GM12878 (cell line): ENCODE results near the gene IL36G. TPM values are rescaled to one million over a fixed set of nuclear protein-coding genes. Genes with fewer than 3 reads are reported as not detected.

Experiments
- ATAC-seq: fragments of 200-7000 bp; cut with Tn5 transposase; 3 replicates; pipeline ENCODE4 v1.9.1; 2020; ENCODE audit warnings: mild to moderate bottlenecking, moderate library complexity
- BruUV-seq: library from RNA; stranded (reverse); fragments of 400-500 nt; replicated peaks from 2 replicates; lab custom pipeline; 2021; lab: Mats Ljungman, UMichigan
- CTCF ChIA-PET: fragments of 300-600 bp; sonication (Branson Sonifier 250); formaldehyde crosslinking; extraction: SDS; loops from one replicate; lab custom pipeline; 2021; ENCODE audit warnings: inconsistent platforms; lab: Yijun Ruan, JAX
- POLR2A ChIA-PET: fragments of 350-600 bp; formaldehyde crosslinking; extraction: SDS; loops from one replicate; lab custom pipeline; 2021; ENCODE audit warnings: inconsistent platforms; lab: Charles Lee
- RAD21 ChIA-PET: fragments of 300-600 bp; sonication (Branson Sonifier 250); formaldehyde crosslinking; loops from one replicate; lab custom pipeline; 2023; ENCODE audit warnings: antibody characterized with exemption; ENCODE audit not compliant: unreplicated experiment; lab: Charles Lee
- SMC1A ChIA-PET: fragments of 300-600 bp; sonication (Branson Sonifier 250); formaldehyde crosslinking; loops from one replicate; lab custom pipeline; 2023; ENCODE audit not compliant: unreplicated experiment, uncharacterized antibody; lab: Charles Lee
- DNase-seq: peaks from one replicate; pipeline ENCODE4 v3.0.0-alpha.2; 2011; ENCODE audit warnings: low read depth, low spot score
- FAIRE-seq: peaks from 3 replicates; lab custom pipeline; 2011; peaks lifted over from hg19 to GRCh38; lab: Jason Lieb, UNC
- H2AFZ ChIP-seq: 2 replicates; pipeline ENCODE4 v1.6.0; 2011; ENCODE audit warnings: low read depth, low read length, control low read depth; ENCODE audit not compliant: control insufficient read depth
- H3K27ac ChIP-seq: 2 replicates; pipeline ENCODE4 v1.5.1; 2011; ENCODE audit warnings: control low read depth; ENCODE audit not compliant: control insufficient read depth, insufficient read depth
- H3K27me3 ChIP-seq, 2 experiments: replicated peaks in 1 of 2; 2 replicates each; pipeline versions ENCODE4 v1.6.0 to v1.6.1; 2011; ENCODE audit warnings: low read length in 1 of 2; ENCODE audit not compliant: control insufficient read depth in 2 of 2, insufficient read depth in 2 of 2
- H3K36me3 ChIP-seq, 2 experiments: 2 replicates each; pipeline ENCODE4 v1.5.1; 2011; ENCODE audit warnings: low read length in 1 of 2; ENCODE audit not compliant: control insufficient read depth in 2 of 2, insufficient read depth in 2 of 2
- H3K4me1 ChIP-seq: 2 replicates; pipeline ENCODE4 v1.6.1; 2011; ENCODE audit warnings: mild to moderate bottlenecking, low read length, moderate library complexity, mixed read lengths; ENCODE audit not compliant: control insufficient read depth, insufficient read depth
- H3K4me2 ChIP-seq: 2 replicates; pipeline ENCODE4 v1.6.0; 2011; ENCODE audit warnings: control low read depth; ENCODE audit not compliant: control insufficient read depth, insufficient read depth
- H3K4me3 ChIP-seq: fragments of 200-600 bp; sonication (generic); 2 replicates; pipeline ENCODE4 v1.5.1; 2016
- H3K79me2 ChIP-seq: 2 replicates; pipeline ENCODE4 v1.6.0; 2011; ENCODE audit warnings: low read length; ENCODE audit not compliant: control insufficient read depth, insufficient read depth
- H3K9ac ChIP-seq: 2 replicates; pipeline ENCODE4 v1.8.0; 2011; ENCODE audit warnings: low read length, control low read depth, mixed read lengths; ENCODE audit not compliant: control insufficient read depth, insufficient read depth
- H3K9me3 ChIP-seq: replicated peaks from 3 replicates; pipeline ENCODE4 v1.5.1; 2011; ENCODE audit warnings: mild to moderate bottlenecking, low read length; ENCODE audit not compliant: control insufficient read depth, insufficient read depth
- H4K20me1 ChIP-seq: 2 replicates; pipeline ENCODE4 v1.6.0; 2011; ENCODE audit not compliant: control insufficient read depth, insufficient read depth
- BCLAF1 ChIP-seq: fragments of 450-650 bp; IDR thresholded peaks from 2 replicates; pipeline ENCODE4 v1.6.1; 2017; ENCODE audit warnings: antibody characterized with exemption, mild to moderate bottlenecking, moderate library complexity
- CBX3 ChIP-seq: fragments of 200-600 bp; sonication (generic); IDR thresholded peaks from 2 replicates; pipeline ENCODE4 v1.6.1; 2016; ENCODE audit warnings: low read depth, borderline replicate concordance
- EGR1 ChIP-seq, 2 experiments: IDR thresholded peaks; 1 replicate in 1 of 2; 2 replicates in 1 of 2; pipeline ENCODE4 v1.6.1; 2011 to 2012; ENCODE audit warnings: low read depth in 2 of 2, low read length in 2 of 2, borderline replicate concordance in 1 of 2, mild to moderate bottlenecking in 1 of 2, moderate library complexity in 1 of 2
- FOS ChIP-seq: IDR thresholded peaks from 3 replicates; pipeline ENCODE4 v1.6.1; 2011; ENCODE audit warnings: borderline replicate concordance; ENCODE audit not compliant: insufficient read length; ENCODE audit errors: extremely low read depth
- HCFC1 ChIP-seq: fragments of 150-350 bp; IDR thresholded peaks from 2 replicates; pipeline ENCODE4 v1.6.1; 2014; ENCODE audit warnings: low read length
- PAX5 ChIP-seq: IDR thresholded peaks from 2 replicates; pipeline ENCODE4 v1.6.1; 2011; ENCODE audit warnings: low read depth, low read length, borderline replicate concordance
- PAX8 ChIP-seq: fragments of 450-650 bp; IDR thresholded peaks from 2 replicates; pipeline ENCODE4 v1.6.1; 2017; ENCODE audit warnings: mild to moderate bottlenecking, moderate library complexity
- POLR2AphosphoS2 ChIP-seq: IDR thresholded peaks from 2 replicates; pipeline ENCODE4 v1.6.1; 2011; ENCODE audit warnings: low read depth, mild to moderate bottlenecking, low read length, improper control_type of control experiment, moderate library complexity
- TCF7 ChIP-seq: IDR thresholded peaks from 2 replicates; pipeline ENCODE4 v1.6.1; 2014; ENCODE audit warnings: antibody characterized with exemption, borderline replicate concordance
- ZNF207 ChIP-seq: fragments of 450-650 bp; IDR thresholded peaks from 2 replicates; pipeline ENCODE4 v1.6.1; 2014; ENCODE audit warnings: antibody characterized with exemption, mild to moderate bottlenecking, borderline replicate concordance
- WGBS: methylation state at CpG from one replicate; pipeline ENCODE4 v1.1.6; 2016; ENCODE audit warnings: low lambda C conversion rate; ENCODE audit not compliant: insufficient replicate concordance, insufficient coverage; ENCODE audit errors: missing lambda C conversion rate; 5-methylcytosine and 5-hydroxymethylcytosine counted together
- in situ Hi-C: fragments of 300-500 bp; cut with MboI; formaldehyde crosslinking; loops from 9 replicates; pipeline ENCODE4 v1.14.3; 2018; ENCODE audit warnings: mixed read lengths
- intact Hi-C: fragments of 100-400 bp; cut with micrococcal nuclease; formaldehyde crosslinking; loops from one replicate; pipeline ENCODE4 v1.14.2; 2022; ENCODE audit not compliant: unreplicated experiment
- polyA plus RNA-seq, 11 experiments: library from polyadenylated mRNA; depleted of rRNA in 4 of 11; unstranded in 6 of 11; stranded (reverse) in 5 of 11; fragments of >200 nt; fragmentation: Nextera tagmentation in 4 of 11; fragmentation: Illumina TruSeq in 1 of 11; extraction: Ambion mirVana in 4 of 11; extraction: Trizol in 1 of 11; gene quantifications; 1 replicate in 1 of 11; 2 replicates in 10 of 11; pipeline versions ENCODE4 v1.2.1 to v1.2.3, GENCODE V29; 2011 to 2016; ENCODE audit warnings: inconsistent platforms in 2 of 11, missing spikeins in 2 of 11, low read depth in 1 of 11
- total RNA-seq, 4 experiments: library from RNA; depleted of rRNA in 3 of 4; stranded (reverse); fragments of >200 nt in 3 of 4; fragmentation: Illumina TruSeq in 1 of 4; extraction: Trizol in 1 of 4; gene quantifications; 2 replicates each; pipeline versions ENCODE4 v1.2.1 to v1.2.3, GENCODE V29; 2013 to 2021
- TF ChIP-seq, protein P1 (sequence below): fragments of 450-650 bp; IDR thresholded peaks from 2 replicates; pipeline ENCODE4 v1.6.1; 2017; ENCODE audit warnings: mild to moderate bottlenecking, low read depth, inconsistent platforms; ENCODE audit not compliant: poor library complexity, severe bottlenecking
- TF ChIP-seq, protein P2 (sequence below): fragments of 450-650 bp; formaldehyde crosslinking; IDR thresholded peaks from 2 replicates; pipeline ENCODE4 v1.4.0; 2020; ENCODE audit warnings: mild to moderate bottlenecking, moderate library complexity
- TF ChIP-seq, protein P3 (sequence below): fragments of 450-650 bp; IDR thresholded peaks from 2 replicates; pipeline ENCODE4 v1.6.1; 2016; ENCODE audit warnings: mild to moderate bottlenecking

The IL36G gene
- total and polyA plus RNA-seq, 10 of the 15 experiments (the other 5 are each of a cell fraction or from before 2014, with no cell fraction given), result 0.10 TPM; not detected in 9

- no peak for FAIRE-seq
- no peak for ATAC-seq
- SMC1A ChIA-PET, result no interaction called here
- no TSS peak for BruUV-seq
- Histone ChIP-seq H2AFZ (no peak overlapping the region), H3K79me2 (no peaks in the 10 kb centered on the region), H3K4me1 (no peaks in the 10 kb centered on the region), H3K4me3 (no peak overlapping the region), H3K4me2 (no peak overlapping the region), H3K36me3 (no peaks in the 10 kb centered on the region), H3K27me3 (no peaks in the 10 kb centered on the region), H3K27ac (no peak overlapping the region), H3K9me3 (no peaks in the 10 kb centered on the region), H3K9ac (no peak overlapping the region), H4K20me1 (no peaks in the 10 kb centered on the region)
- 8% methylated on average over 8 of the region's 8 CpGs for WGBS
- CTCF ChIA-PET, result no interaction called here
- RAD21 ChIA-PET, result no interaction called here
- in situ Hi-C loops (no loop called here), intact Hi-C loops (no loop called here)
- DNase-seq, result no peak
- POLR2A ChIA-PET, result no interaction called here
- TF ChIP-seq, protein P1, sequence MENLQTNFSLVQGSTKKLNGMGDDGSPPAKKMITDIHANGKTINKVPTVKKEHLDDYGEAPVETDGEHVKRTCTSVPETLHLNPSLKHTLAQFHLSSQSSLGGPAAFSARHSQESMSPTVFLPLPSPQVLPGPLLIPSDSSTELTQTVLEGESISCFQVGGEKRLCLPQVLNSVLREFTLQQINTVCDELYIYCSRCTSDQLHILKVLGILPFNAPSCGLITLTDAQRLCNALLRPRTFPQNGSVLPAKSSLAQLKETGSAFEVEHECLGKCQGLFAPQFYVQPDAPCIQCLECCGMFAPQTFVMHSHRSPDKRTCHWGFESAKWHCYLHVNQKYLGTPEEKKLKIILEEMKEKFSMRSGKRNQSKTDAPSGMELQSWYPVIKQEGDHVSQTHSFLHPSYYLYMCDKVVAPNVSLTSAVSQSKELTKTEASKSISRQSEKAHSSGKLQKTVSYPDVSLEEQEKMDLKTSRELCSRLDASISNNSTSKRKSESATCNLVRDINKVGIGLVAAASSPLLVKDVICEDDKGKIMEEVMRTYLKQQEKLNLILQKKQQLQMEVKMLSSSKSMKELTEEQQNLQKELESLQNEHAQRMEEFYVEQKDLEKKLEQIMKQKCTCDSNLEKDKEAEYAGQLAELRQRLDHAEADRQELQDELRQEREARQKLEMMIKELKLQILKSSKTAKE, result no peak
- TF ChIP-seq PAX8, result no peak
- TF ChIP-seq ZNF207, result no peak
- TF ChIP-seq, protein P2, sequence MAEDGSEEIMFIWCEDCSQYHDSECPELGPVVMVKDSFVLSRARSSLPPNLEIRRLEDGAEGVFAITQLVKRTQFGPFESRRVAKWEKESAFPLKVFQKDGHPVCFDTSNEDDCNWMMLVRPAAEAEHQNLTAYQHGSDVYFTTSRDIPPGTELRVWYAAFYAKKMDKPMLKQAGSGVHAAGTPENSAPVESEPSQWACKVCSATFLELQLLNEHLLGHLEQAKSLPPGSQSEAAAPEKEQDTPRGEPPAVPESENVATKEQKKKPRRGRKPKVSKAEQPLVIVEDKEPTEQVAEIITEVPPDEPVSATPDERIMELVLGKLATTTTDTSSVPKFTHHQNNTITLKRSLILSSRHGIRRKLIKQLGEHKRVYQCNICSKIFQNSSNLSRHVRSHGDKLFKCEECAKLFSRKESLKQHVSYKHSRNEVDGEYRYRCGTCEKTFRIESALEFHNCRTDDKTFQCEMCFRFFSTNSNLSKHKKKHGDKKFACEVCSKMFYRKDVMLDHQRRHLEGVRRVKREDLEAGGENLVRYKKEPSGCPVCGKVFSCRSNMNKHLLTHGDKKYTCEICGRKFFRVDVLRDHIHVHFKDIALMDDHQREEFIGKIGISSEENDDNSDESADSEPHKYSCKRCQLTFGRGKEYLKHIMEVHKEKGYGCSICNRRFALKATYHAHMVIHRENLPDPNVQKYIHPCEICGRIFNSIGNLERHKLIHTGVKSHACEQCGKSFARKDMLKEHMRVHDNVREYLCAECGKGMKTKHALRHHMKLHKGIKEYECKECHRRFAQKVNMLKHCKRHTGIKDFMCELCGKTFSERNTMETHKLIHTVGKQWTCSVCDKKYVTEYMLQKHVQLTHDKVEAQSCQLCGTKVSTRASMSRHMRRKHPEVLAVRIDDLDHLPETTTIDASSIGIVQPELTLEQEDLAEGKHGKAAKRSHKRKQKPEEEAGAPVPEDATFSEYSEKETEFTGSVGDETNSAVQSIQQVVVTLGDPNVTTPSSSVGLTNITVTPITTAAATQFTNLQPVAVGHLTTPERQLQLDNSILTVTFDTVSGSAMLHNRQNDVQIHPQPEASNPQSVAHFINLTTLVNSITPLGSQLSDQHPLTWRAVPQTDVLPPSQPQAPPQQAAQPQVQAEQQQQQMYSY (CRISPR knock-in tag), result no peak
- no peak for TF ChIP-seq POLR2AphosphoS2
- no peak for TF ChIP-seq CBX3
- TF ChIP-seq FOS, result no peak
- no peak for TF ChIP-seq HCFC1
- TF ChIP-seq, protein P3, sequence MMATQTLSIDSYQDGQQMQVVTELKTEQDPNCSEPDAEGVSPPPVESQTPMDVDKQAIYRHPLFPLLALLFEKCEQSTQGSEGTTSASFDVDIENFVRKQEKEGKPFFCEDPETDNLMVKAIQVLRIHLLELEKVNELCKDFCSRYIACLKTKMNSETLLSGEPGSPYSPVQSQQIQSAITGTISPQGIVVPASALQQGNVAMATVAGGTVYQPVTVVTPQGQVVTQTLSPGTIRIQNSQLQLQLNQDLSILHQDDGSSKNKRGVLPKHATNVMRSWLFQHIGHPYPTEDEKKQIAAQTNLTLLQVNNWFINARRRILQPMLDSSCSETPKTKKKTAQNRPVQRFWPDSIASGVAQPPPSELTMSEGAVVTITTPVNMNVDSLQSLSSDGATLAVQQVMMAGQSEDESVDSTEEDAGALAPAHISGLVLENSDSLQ, result no peak
- no peak for TF ChIP-seq TCF7
- TF ChIP-seq PAX5, result no peak
- TF ChIP-seq BCLAF1, result no peak
- no peak for TF ChIP-seq EGR1 (IDR thresholded peaks at IDR 0.05; ENCODE audit: borderline replicate concordance in 1 of 2, low read depth in 2 of 2, low read length in 2 of 2)
Measured at GRCh38 chr2:113012436-113013335, 34.9 kb downstream of the IL36G start.
